GM18508 (cell line): ENCODE measurements around the gene FOXP1.

Source experiments
- ATAC-seq: cut with Tn5 transposase; IDR thresholded peaks from one replicate; pipeline ENCODE4 v1.9.1; 2021; ENCODE audit warnings: moderate number of reproducible peaks; ENCODE audit not compliant: insufficient read depth, unreplicated experiment

FOXP1 gene

GRCh38 chr3:71566776-71567175, 16.8 kb downstream of the FOXP1 start:
- no peak for ATAC-seq

- no peak for ATAC-seq
These were observed 17.6 kb downstream of the FOXP1 start for GRCh38 chr3:71565976-71566375.

- ATAC-seq, result no peak
These were observed 18.2 kb downstream of the FOXP1 start for GRCh38 chr3:71565316-71565715.

- no peak for ATAC-seq
These were observed 19.2 kb downstream of the FOXP1 start for GRCh38 chr3:71564361-71564760.

- ATAC-seq, result peak; percentile 86
These were observed 19.7 kb downstream of the FOXP1 start for GRCh38 chr3:71563827-71564226.

GRCh38 chr3:71562938-71563337, 20.6 kb downstream of the FOXP1 start:
- ATAC-seq, result no peak

GRCh38 chr3:71560665-71561064, 22.9 kb downstream of the FOXP1 start:
- no peak for ATAC-seq

GRCh38 chr3:71559578-71560162, 23.9 kb downstream of the FOXP1 start:
- ATAC-seq, result no peak

GRCh38 chr3:71559021-71559420, 24.5 kb downstream of the FOXP1 start:
- no peak for ATAC-seq

GRCh38 chr3:71554649-71555048, 28.9 kb downstream of the FOXP1 start:
- ATAC-seq, result no peak

GRCh38 chr3:71551311-71551919, 32.1 kb downstream of the FOXP1 start:
- ATAC-seq, result no peak

- ATAC-seq, result no peak
These were observed 33.6 kb downstream of the FOXP1 start for GRCh38 chr3:71549951-71550350.

GRCh38 chr3:71548705-71549384, 34.7 kb downstream of the FOXP1 start:
- peak; percentile 92 for ATAC-seq

GRCh38 chr3:71547249-71548198, 36.0 kb downstream of the FOXP1 start:
- ATAC-seq, result no peak

GRCh38 chr3:71546821-71547220, 36.7 kb downstream of the FOXP1 start:
- no peak for ATAC-seq

GRCh38 chr3:71545330-71545729, 38.2 kb downstream of the FOXP1 start:
- ATAC-seq, result no peak

- ATAC-seq, result no peak
These were observed 40.0 kb downstream of the FOXP1 start for GRCh38 chr3:71543371-71544016.

- ATAC-seq, result peak; percentile 74
These were observed 40.8 kb downstream of the FOXP1 start for GRCh38 chr3:71542521-71543370.

GRCh38 chr3:71541313-71541712, 42.2 kb downstream of the FOXP1 start:
- ATAC-seq, result no peak
